HG02571 (cell line): Measurements from ENCODE around the gene PON3.

Experiments
- ATAC-seq: cut with Tn5 transposase; IDR thresholded peaks from one replicate; pipeline ENCODE4 v1.9.1; 2021; ENCODE audit warnings: mild to moderate bottlenecking, moderate library complexity; ENCODE audit not compliant: unreplicated experiment

PON3 gene

DNA sequence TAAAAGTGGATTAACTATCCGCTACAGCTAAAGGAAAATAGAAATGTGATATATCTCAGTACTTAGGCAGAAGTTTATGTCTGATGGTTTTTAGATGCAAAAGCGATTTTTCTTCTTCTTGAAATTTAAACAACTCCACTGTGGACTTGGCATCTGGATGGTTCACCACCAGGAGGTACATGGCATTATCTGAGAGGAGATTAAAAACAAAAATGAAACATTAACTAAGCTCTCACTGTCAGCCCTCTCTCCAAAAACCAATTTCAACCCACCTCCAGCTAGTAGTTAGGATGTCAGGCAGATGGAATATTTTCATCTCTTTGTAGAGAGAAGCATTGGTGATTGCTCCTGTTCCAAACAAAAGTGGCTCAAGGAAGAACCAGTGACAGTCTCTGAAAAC lies 84.8 kb downstream of the PON3 start:
- no peak for ATAC-seq

DNA sequence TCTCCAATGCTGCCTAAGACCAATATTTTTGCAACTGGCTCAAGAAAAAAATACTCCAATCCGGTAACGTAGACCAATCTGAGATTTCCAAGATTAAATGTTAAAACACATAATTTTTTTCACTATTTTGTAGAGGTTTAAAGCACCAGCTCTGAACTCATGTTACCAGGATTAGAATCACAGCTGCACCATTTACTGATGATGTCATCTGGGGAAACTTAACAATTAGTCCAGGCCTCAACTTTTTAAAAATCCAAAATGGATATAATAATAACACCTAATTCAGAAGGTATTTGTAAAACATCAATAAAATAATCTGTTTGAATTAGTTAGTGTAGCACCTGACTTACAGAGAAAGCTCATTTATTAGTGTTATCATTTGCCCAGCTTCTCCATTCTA lies 86.2 kb downstream of the PON3 start:
- ATAC-seq, result no peak
